ENCODE results near the gene CRYL1.

DNA sequence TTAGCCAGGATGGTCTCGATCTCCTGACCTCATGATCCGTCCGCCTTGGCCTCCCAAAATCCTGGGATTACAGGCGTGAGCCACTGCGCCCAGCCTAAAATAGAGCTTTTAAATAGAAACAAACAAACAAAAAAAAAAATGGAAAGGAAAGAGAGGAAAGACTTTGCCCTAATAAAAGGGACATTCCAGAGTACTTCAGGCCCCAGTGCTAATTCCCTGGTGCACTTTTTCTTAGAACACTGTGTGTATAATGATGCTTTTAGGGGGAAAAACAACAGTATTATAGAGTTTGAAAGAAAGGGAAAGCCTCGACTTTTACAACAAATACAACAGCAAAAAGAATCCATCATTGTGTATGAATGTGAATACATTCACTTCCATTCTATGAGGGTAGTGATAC, 104.7 kb downstream of the CRYL1 start:
- TF ChIP-seq KDM5A (IDR thresholded peaks at IDR 0.05; ENCODE audit: low read length): no peak
- TF ChIP-seq TAF7 (optimal IDR thresholded peaks at IDR 0.05; ENCODE audit: borderline replicate concordance, low read depth, low read length): no peak
- TF ChIP-seq CBX8 (IDR thresholded peaks at IDR 0.05; ENCODE audit: borderline replicate concordance, low read depth, low read length): no peak
- TF ChIP-seq, protein P1, sequence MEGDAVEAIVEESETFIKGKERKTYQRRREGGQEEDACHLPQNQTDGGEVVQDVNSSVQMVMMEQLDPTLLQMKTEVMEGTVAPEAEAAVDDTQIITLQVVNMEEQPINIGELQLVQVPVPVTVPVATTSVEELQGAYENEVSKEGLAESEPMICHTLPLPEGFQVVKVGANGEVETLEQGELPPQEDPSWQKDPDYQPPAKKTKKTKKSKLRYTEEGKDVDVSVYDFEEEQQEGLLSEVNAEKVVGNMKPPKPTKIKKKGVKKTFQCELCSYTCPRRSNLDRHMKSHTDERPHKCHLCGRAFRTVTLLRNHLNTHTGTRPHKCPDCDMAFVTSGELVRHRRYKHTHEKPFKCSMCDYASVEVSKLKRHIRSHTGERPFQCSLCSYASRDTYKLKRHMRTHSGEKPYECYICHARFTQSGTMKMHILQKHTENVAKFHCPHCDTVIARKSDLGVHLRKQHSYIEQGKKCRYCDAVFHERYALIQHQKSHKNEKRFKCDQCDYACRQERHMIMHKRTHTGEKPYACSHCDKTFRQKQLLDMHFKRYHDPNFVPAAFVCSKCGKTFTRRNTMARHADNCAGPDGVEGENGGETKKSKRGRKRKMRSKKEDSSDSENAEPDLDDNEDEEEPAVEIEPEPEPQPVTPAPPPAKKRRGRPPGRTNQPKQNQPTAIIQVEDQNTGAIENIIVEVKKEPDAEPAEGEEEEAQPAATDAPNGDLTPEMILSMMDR (IDR thresholded peaks at IDR 0.05; ENCODE audit: control extremely low read depth in 1 of 3, insufficient read depth in 1 of 3, low read depth in 1 of 3, low read length in 3 of 3): no peak
- TF ChIP-seq SUZ12 (IDR thresholded peaks at IDR 0.05; ENCODE audit: low read length): no peak
- TF ChIP-seq POLR2AphosphoS5 (IDR thresholded peaks at IDR 0.05; ENCODE audit: low read depth, low read length): no peak
